Measurements from ENCODE around the gene ATP6V1B1. TPM values are rescaled to one million over a fixed set of nuclear protein-coding genes. Genes with fewer than 3 reads are reported as not detected.

Gene ATP6V1B1
- total RNA-seq, 1 experiment from 2014 or later = not detected

DNA sequence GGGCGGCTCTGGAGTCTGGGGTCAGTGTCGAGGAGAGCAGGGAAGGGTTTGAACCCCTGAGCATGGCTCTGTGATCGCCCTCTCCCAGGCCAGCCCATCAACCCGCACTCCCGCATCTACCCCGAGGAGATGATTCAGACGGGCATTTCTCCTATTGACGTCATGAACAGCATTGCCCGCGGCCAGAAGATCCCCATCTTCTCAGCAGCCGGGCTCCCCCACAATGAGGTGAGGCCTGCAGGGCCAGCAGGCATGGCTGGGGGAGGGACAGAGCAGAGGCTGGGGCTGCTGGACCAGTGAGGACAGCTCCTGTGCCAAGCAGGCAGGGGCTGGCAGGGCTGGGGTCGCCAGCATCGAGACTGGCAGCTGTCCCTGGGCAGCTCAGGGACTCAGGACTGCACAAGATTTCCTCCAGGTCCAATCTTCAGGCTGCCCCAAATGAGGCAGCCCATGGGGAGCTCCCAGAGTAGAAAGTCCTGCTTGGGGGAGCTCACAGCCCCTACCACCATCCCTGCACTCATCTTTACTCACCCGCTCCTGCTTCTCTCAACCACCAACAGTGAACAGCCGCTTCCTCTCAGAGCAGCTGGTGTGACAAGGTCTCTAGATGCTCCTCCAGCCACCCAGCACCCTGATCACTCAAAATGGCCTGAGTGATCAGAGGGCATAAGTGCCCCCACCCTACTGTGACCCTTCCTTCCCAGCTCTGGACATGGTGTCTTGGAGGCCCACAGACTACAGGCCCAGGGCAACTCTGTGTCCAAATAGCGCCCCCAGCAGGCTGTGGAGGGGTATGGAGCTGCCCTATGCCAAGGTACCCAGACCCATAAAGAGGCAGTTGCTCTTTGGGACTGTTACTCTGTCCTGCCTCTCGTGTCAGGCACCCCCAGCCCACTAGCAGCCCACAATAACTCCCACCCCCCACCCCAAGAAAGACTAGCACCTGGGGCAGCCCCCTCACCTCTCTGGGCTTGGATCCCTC, 24.4 kb downstream of the ATP6V1B1 start:
- Histone ChIP-seq H3K4me1 (ENCODE audit: insufficient read depth, low read length) (no peaks in the 10 kb centered on the region), H4K20me1 (ENCODE audit: low read length) (no peaks in the 10 kb centered on the region), H3K27ac (ENCODE audit: low read length) (no peak overlapping the region), H3K36me3 (ENCODE audit: low read depth, low read length) (no peaks in the 10 kb centered on the region), H3K9ac (ENCODE audit: low read length) (no peak overlapping the region), H3K9me2 (replicated peaks; ENCODE audit: low read length) (no peaks in the 10 kb centered on the region), H3K9me3 (ENCODE audit: low read length) (no peaks in the 10 kb centered on the region), H3K79me2 (ENCODE audit: low read length) (no peaks in the 10 kb centered on the region), H3F3A (ENCODE audit: low read length, unreplicated experiment) (no peaks in the 10 kb centered on the region), H3K4me2 (ENCODE audit: low read length) (no peak overlapping the region), H3K4me3 (ENCODE audit: low read length) (no peak overlapping the region), H3K27me3 (ENCODE audit: low read length) (peaks cover 12% of the 10 kb centered on the region), H2AFZ (ENCODE audit: low read length) (no peak overlapping the region)
- intact Hi-C loops (cut with micrococcal nuclease) = no loop called here
- BruUV-seq (replicated peaks) = no TSS peak
- no peak for DNase-seq
- CTCF ChIA-PET = no interaction called here
- TF ChIP-seq, protein P1, sequence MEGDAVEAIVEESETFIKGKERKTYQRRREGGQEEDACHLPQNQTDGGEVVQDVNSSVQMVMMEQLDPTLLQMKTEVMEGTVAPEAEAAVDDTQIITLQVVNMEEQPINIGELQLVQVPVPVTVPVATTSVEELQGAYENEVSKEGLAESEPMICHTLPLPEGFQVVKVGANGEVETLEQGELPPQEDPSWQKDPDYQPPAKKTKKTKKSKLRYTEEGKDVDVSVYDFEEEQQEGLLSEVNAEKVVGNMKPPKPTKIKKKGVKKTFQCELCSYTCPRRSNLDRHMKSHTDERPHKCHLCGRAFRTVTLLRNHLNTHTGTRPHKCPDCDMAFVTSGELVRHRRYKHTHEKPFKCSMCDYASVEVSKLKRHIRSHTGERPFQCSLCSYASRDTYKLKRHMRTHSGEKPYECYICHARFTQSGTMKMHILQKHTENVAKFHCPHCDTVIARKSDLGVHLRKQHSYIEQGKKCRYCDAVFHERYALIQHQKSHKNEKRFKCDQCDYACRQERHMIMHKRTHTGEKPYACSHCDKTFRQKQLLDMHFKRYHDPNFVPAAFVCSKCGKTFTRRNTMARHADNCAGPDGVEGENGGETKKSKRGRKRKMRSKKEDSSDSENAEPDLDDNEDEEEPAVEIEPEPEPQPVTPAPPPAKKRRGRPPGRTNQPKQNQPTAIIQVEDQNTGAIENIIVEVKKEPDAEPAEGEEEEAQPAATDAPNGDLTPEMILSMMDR (conservative IDR thresholded peaks at IDR 0.05; ENCODE audit: low read depth, low read length) = peak; percentile 44; the same call in 1 of the 2 replicates
- TF ChIP-seq EZH2 (IDR thresholded peaks at IDR 0.05; ENCODE audit: low read length, unreplicated experiment) (no peak), EZH2phosphoT487 (IDR thresholded peaks at IDR 0.05; ENCODE audit: borderline replicate concordance, low read length) (no peak)
- POLR2A ChIA-PET (ENCODE audit: unreplicated experiment) = no interaction called here
- ATAC-seq = no peak

DNA sequence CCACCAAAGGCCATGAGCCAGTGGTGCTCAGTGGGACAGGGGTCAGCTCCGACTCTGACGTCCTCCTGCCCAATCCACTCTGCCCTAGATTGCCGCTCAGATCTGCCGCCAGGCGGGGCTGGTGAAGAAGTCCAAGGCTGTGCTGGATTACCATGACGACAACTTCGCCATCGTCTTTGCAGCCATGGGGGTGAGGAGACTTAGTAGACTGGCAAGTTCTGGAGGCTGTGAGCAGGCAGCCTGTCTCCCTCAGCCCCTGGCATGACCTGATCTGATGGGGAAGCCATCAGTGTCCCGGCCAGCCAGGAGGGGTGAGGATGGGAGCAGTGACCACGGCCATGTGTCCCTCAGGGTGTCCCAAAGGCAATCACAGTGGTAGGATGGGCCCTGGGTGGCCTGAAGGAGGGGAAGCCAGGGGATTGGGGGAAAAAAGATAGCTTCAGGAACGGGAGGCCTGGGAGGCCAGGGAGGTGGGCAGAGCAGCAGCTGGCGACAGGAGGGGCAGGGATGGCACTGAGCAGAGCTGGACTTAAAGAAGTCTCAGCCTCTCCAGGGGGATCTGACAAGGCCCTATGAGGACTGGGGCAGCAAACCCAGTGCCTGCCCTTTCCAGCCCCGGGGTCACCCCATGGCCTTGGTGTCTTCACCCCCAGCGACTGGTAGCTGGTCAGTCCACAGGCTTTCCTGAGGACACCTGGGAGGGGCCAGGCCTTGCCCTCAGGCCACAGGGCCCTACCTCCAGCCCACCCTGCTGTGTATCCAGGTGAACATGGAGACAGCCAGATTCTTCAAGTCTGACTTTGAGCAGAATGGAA, 25.3 kb downstream of the ATP6V1B1 start:
- Histone ChIP-seq H3F3A (ENCODE audit: low read length, unreplicated experiment) (no peaks in the 10 kb centered on the region), H3K27ac (ENCODE audit: low read length) (no peak overlapping the region), H3K9me3 (ENCODE audit: low read length) (no peaks in the 10 kb centered on the region), H4K20me1 (ENCODE audit: low read length) (no peaks in the 10 kb centered on the region), H2AFZ (ENCODE audit: low read length) (no peak overlapping the region), H3K27me3 (ENCODE audit: low read length) (peaks cover 3% of the 10 kb centered on the region), H3K4me2 (ENCODE audit: low read length) (no peak overlapping the region), H3K36me3 (ENCODE audit: low read depth, low read length) (no peaks in the 10 kb centered on the region), H3K9ac (ENCODE audit: low read length) (no peak overlapping the region), H3K79me2 (ENCODE audit: low read length) (no peaks in the 10 kb centered on the region), H3K4me1 (ENCODE audit: insufficient read depth, low read length) (no peaks in the 10 kb centered on the region), H3K9me2 (replicated peaks; ENCODE audit: low read length) (no peaks in the 10 kb centered on the region), H3K4me3 (ENCODE audit: low read length) (no peak overlapping the region)
- DNase-seq = no peak
- ATAC-seq = no peak
- intact Hi-C loops (cut with micrococcal nuclease) = no loop called here
- ChIA-PET CTCF (no interaction called here), POLR2A (ENCODE audit: unreplicated experiment) (no interaction called here)
- BruUV-seq (replicated peaks) = no TSS peak
- TF ChIP-seq, protein P1 (conservative IDR thresholded peaks at IDR 0.05; ENCODE audit: low read depth, low read length) = no peak
- TF ChIP-seq EZH2phosphoT487 (IDR thresholded peaks at IDR 0.05; ENCODE audit: borderline replicate concordance, low read length) = no peak
- TF ChIP-seq EZH2 (IDR thresholded peaks at IDR 0.05; ENCODE audit: low read length, unreplicated experiment) = no peak

Measured in PC-3 (cell line).